Stimulated activated CD4-positive, alpha-beta T cell treated with anti-CD3 and anti-CD28 coated beads, Interleukin-4, amount 100 ng/mL, for 4 hours (primary cell): ENCODE results near the gene CSRP1.

Experiments
- DNase-seq, 2 experiments: peaks; one replicate each; pipeline ENCODE4 v3.0.0-alpha.2; 2020

CSRP1 gene

GRCh38 chr1:201447903-201448871, 58.7 kb downstream of the CSRP1 start:
- peak; percentile 35 to 59 for DNase-seq

DNA sequence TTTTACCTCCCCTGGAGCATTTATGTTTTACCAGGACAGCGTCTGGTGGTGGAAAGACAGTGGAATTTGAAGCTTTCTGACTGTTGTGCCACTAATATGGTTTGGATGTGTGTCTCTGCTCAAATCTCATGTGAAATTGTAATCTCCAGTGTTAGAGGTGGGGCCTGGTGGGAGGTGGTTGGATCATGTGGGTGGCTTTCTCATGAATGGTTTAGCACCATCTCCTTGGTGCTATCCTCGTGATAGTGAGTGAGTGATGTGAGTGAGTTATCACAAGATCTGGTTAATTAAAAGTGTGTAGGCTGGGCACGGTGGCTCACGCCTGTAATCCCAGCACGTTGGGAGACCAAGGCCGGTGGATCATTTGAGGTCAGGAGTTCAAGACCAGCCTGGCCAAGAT, 61.6 kb downstream of the CSRP1 start:
- no peak for DNase-seq

- no peak for DNase-seq
Observed at GRCh38 chr1:201444792-201445191, 62.1 kb downstream of the CSRP1 start.

- DNase-seq, result no peak
Observed at GRCh38 chr1:201443747-201444146, 63.2 kb downstream of the CSRP1 start.

DNA sequence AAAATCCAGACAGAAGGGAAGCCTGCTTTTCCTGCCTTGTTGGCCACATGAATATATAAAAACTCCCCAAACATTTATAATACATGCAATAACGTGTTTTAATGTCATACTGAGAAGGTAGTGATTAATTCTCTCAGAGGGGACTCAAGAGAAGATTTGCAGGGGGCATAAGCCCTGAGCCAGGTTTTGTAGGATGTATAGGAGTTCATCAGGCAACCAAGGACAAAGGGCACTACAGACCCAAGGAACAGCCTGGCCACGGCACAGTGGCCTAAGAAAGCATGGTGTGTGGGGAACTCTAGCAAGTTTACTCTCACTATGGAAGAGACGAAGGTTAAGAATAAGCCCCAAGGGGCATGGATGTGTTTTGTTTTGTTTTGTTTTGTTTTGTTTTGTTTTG, 70.0 kb downstream of the CSRP1 start:
- no peak for DNase-seq

GRCh38 chr1:201436393-201436792, 70.5 kb downstream of the CSRP1 start:
- no peak for DNase-seq

- no peak for DNase-seq
Observed at GRCh38 chr1:201434266-201434665, 72.7 kb downstream of the CSRP1 start.

- DNase-seq, result no peak
Observed at GRCh38 chr1:201433609-201434008, 73.3 kb downstream of the CSRP1 start.
